ENCODE results near the gene NAA60. TPM values are rescaled to one million over a fixed set of nuclear protein-coding genes. Genes with fewer than 3 reads are reported as not detected.

The NAA60 gene
- total and polyA plus RNA-seq, 2 of the 13 experiments (the other 11 are each of a cell fraction or from before 2014, with no cell fraction given), result 14.7 to 32.0 TPM

DNA sequence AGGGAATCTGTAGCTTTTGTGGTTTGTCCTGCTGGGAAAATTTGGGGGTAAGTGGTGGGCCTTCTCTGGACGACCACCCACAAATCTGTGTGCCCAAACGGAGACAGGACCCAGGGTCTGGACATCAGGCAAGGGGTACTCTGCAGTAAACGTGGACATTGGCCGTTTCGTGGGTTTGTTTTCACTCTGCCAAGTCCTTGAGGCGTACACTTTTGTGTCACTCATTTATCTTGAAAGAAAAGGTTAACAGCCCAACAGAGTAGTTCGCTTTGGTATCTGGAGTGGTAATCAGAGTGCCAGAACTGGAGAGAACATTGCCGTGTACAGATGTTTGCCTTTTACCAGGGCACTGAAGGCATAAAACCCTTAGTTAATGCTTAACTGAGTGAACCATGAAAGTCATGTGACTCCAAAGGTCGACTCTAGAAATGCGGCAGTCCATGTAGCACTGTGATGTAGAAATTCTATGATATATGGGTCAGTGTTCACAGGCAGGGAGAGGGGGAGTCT is 15.4 kb downstream of the NAA60 start (continued):
- TF ChIP-seq SOX13 (IDR thresholded peaks at IDR 0.05) (no peak), SOX13 (CRISPR knock-in tag; conservative IDR thresholded peaks at IDR 0.05 in 1 of 2, IDR thresholded peaks at IDR 0.05 in 1 of 2) (peak in 1 of 2 experiments; percentile 46; a peak in 1 of 4 replicates), ZNF605 (CRISPR knock-in tag; IDR thresholded peaks at IDR 0.05) (no peak), SP5 (CRISPR knock-in tag; IDR thresholded peaks at IDR 0.05; ENCODE audit: borderline replicate concordance, low read depth) (no peak), ZNF484 (CRISPR knock-in tag; IDR thresholded peaks at IDR 0.05; ENCODE audit: borderline replicate concordance, low read depth) (no peak; the same call in 1 of the 2 replicates), CBFB (CRISPR knock-in tag; IDR thresholded peaks at IDR 0.05) (no peak), NFATC3 (CRISPR knock-in tag; IDR thresholded peaks at IDR 0.05) (no peak), ZNF644 (CRISPR knock-in tag; IDR thresholded peaks at IDR 0.05; ENCODE audit: low read depth) (no peak), ZNF776 (CRISPR knock-in tag; IDR thresholded peaks at IDR 0.05) (no peak), MED1 (CRISPR knock-in tag; IDR thresholded peaks at IDR 0.05) (peak; percentile 39; the same call in 1 of the 2 replicates)
- TF ChIP-seq, protein P1, sequence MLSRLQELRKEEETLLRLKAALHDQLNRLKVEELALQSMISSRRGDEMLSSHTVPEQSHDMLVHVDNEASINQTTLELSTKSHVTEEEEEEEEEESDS (CRISPR knock-in tag; IDR thresholded peaks at IDR 0.05; ENCODE audit: borderline replicate concordance), result no peak
- TF ChIP-seq, protein P2, sequence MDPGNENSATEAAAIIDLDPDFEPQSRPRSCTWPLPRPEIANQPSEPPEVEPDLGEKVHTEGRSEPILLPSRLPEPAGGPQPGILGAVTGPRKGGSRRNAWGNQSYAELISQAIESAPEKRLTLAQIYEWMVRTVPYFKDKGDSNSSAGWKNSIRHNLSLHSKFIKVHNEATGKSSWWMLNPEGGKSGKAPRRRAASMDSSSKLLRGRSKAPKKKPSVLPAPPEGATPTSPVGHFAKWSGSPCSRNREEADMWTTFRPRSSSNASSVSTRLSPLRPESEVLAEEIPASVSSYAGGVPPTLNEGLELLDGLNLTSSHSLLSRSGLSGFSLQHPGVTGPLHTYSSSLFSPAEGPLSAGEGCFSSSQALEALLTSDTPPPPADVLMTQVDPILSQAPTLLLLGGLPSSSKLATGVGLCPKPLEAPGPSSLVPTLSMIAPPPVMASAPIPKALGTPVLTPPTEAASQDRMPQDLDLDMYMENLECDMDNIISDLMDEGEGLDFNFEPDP (CRISPR knock-in tag; conservative IDR thresholded peaks at IDR 0.05), result no peak
- TF ChIP-seq, protein P3, sequence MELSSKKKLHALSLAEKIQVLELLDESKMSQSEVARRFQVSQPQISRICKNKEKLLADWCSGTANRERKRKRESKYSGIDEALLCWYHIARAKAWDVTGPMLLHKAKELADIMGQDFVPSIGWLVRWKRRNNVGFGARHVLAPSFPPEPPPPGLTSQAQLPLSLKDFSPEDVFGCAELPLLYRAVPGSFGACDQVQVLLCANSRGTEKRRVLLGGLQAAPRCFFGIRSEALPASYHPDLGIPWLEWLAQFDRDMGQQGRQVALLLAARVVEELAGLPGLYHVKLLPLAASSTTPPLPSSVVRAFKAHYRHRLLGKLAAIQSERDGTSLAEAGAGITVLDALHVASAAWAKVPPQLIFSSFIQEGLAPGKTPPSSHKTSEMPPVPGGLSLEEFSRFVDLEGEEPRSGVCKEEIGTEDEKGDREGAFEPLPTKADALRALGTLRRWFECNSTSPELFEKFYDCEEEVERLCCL (CRISPR knock-in tag; IDR thresholded peaks at IDR 0.05; ENCODE audit: borderline replicate concordance), result no peak
- TF ChIP-seq, protein P4, sequence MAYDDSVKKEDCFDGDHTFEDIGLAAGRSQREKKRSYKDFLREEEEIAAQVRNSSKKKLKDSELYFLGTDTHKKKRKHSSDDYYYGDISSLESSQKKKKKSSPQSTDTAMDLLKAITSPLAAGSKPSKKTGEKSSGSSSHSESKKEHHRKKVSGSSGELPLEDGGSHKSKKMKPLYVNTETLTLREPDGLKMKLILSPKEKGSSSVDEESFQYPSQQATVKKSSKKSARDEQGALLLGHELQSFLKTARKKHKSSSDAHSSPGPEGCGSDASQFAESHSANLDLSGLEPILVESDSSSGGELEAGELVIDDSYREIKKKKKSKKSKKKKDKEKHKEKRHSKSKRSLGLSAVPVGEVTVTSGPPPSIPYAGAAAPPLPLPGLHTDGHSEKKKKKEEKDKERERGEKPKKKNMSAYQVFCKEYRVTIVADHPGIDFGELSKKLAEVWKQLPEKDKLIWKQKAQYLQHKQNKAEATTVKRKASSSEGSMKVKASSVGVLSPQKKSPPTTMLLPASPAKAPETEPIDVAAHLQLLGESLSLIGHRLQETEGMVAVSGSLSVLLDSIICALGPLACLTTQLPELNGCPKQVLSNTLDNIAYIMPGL (CRISPR knock-in tag; IDR thresholded peaks at IDR 0.05; ENCODE audit: borderline replicate concordance in 1 of 2, low read depth in 1 of 2), result peak; percentile 28 to 67; a peak in 3 of 4 replicates
- TF ChIP-seq, protein P5, sequence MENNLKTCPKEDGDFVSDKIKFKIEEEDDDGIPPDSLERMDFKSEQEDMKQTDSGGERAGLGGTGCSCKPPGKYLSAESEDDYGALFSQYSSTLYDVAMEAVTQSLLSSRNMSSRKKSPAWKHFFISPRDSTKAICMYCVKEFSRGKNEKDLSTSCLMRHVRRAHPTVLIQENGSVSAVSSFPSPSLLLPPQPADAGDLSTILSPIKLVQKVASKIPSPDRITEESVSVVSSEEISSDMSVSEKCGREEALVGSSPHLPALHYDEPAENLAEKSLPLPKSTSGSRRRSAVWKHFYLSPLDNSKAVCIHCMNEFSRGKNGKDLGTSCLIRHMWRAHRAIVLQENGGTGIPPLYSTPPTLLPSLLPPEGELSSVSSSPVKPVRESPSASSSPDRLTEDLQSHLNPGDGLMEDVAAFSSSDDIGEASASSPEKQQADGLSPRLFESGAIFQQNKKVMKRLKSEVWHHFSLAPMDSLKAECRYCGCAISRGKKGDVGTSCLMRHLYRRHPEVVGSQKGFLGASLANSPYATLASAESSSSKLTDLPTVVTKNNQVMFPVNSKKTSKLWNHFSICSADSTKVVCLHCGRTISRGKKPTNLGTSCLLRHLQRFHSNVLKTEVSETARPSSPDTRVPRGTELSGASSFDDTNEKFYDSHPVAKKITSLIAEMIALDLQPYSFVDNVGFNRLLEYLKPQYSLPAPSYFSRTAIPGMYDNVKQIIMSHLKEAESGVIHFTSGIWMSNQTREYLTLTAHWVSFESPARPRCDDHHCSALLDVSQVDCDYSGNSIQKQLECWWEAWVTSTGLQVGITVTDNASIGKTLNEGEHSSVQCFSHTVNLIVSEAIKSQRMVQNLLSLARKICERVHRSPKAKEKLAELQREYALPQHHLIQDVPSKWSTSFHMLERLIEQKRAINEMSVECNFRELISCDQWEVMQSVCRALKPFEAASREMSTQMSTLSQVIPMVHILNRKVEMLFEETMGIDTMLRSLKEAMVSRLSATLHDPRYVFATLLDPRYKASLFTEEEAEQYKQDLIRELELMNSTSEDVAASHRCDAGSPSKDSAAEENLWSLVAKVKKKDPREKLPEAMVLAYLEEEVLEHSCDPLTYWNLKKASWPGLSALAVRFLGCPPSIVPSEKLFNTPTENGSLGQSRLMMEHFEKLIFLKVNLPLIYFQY (CRISPR knock-in tag; IDR thresholded peaks at IDR 0.05; ENCODE audit: borderline replicate concordance), result no peak
- TF ChIP-seq, protein P6, sequence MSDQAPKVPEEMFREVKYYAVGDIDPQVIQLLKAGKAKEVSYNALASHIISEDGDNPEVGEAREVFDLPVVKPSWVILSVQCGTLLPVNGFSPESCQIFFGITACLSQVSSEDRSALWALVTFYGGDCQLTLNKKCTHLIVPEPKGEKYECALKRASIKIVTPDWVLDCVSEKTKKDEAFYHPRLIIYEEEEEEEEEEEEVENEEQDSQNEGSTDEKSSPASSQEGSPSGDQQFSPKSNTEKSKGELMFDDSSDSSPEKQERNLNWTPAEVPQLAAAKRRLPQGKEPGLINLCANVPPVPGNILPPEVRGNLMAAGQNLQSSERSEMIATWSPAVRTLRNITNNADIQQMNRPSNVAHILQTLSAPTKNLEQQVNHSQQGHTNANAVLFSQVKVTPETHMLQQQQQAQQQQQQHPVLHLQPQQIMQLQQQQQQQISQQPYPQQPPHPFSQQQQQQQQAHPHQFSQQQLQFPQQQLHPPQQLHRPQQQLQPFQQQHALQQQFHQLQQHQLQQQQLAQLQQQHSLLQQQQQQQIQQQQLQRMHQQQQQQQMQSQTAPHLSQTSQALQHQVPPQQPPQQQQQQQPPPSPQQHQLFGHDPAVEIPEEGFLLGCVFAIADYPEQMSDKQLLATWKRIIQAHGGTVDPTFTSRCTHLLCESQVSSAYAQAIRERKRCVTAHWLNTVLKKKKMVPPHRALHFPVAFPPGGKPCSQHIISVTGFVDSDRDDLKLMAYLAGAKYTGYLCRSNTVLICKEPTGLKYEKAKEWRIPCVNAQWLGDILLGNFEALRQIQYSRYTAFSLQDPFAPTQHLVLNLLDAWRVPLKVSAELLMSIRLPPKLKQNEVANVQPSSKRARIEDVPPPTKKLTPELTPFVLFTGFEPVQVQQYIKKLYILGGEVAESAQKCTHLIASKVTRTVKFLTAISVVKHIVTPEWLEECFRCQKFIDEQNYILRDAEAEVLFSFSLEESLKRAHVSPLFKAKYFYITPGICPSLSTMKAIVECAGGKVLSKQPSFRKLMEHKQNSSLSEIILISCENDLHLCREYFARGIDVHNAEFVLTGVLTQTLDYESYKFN (CRISPR knock-in tag; conservative IDR thresholded peaks at IDR 0.05), result peak; percentile 81
